Calu3 (cell line): ENCODE measurements around the gene CYP3A4. TPM values are rescaled to one million over a fixed set of nuclear protein-coding genes. Genes with fewer than 3 reads are reported as not detected.
"Not testable (repeated sequence)": the region's sequence is repeated elsewhere in the genome, so short reads cannot be mapped to it uniquely, and the experiment has no call there.

Source experiments
- BruUV-seq: library from RNA; stranded (reverse); fragments of 400-500 nt; replicated peaks from 2 replicates; lab custom pipeline; 2021; lab: Mats Ljungman, UMichigan
- CTCF ChIA-PET: fragments of 300-600 bp; sonication (Branson Sonifier 250); formaldehyde crosslinking; loops from one replicate; lab custom pipeline; 2022; ENCODE audit warnings: antibody characterized with exemption; lab: Charles Lee
- DNase-seq: peaks from one replicate; pipeline ENCODE4 v3.0.0; 2022
- H3K27ac Mint-ChIP-seq: one replicate; pipeline ENCODE4 v1.8.0; 2022; ENCODE audit warnings: mixed read lengths; ENCODE audit not compliant: unreplicated experiment
- H3K27me3 Mint-ChIP-seq: one replicate; pipeline ENCODE4 v1.8.0; 2022; ENCODE audit warnings: mixed read lengths; ENCODE audit not compliant: unreplicated experiment
- H3K36me3 Mint-ChIP-seq: one replicate; pipeline ENCODE4 v1.8.0; 2022; ENCODE audit warnings: mild to moderate bottlenecking, moderate library complexity, mixed read lengths; ENCODE audit not compliant: insufficient read depth, unreplicated experiment
- H3K4me1 Mint-ChIP-seq: one replicate; pipeline ENCODE4 v1.8.0; 2022; ENCODE audit warnings: mild to moderate bottlenecking, low read depth, mixed read lengths; ENCODE audit not compliant: unreplicated experiment
- H3K4me3 Mint-ChIP-seq: one replicate; pipeline ENCODE4 v1.8.0; 2022; ENCODE audit warnings: mild to moderate bottlenecking, low read depth, moderate library complexity, mixed read lengths; ENCODE audit not compliant: unreplicated experiment
- H3K9me3 Mint-ChIP-seq: one replicate; pipeline ENCODE4 v1.8.0; 2022; ENCODE audit warnings: low read depth, mixed read lengths; ENCODE audit not compliant: unreplicated experiment
- intact Hi-C: fragments of 100-400 bp; cut with micrococcal nuclease; formaldehyde crosslinking; loops from one replicate; pipeline ENCODE4 v1.10.0; 2022; ENCODE audit not compliant: unreplicated experiment
- total RNA-seq: library from RNA; stranded (reverse); gene quantifications from 2 replicates; pipeline ENCODE4 v1.2.3, GENCODE V29; 2022
- TF ChIP-seq, protein P1 (sequence below): fragments of 200-600 bp; IDR thresholded peaks from one replicate; pipeline ENCODE4 v1.8.0; 2022; ENCODE audit warnings: antibody characterized with exemption; ENCODE audit not compliant: unreplicated experiment

CYP3A4 gene
- total RNA-seq, 1 experiment from 2014 or later, result not detected

DNA sequence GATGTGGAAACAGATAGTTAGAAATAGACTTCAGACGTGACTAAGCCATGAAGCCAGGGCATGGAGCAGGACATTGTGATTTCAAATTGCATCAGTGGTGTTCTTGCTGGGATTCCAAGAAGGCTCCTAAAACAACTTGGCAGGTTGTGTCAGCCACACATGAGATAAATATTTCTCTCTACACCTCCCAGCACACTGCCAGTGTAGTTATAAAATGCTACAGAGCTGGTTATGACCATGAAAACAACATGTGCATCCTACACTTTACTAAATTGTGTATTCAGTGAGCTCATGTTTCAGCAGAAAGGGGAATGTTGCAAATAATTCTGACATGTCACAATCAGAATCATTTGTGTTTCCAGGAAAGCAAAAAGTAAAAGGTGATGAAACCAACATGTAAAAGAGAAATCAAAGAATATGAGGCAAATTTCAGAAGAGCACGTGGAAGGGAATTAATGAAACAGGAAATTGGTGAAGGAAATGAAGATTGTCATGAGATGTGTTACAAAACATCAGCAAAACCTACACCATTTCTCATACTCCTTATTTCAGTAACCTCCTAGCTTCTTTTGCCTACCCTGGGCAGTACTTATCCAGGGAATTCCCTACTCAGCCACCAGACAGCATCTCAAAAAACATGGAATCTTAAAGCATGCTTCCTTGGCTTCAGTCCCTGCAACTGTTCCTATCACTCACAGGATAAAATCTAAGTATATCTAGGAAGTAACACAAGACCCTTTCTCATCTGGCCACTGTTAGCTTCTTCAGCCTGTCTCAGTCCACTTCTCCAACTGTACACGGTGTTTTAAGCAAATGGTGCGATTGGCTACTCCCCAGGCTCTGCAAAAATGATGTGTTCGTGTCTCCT, 43.2 kb downstream of the CYP3A4 start:
- CTCF ChIA-PET, result no interaction called here
- no peak overlapping the region for H3K27ac Mint-ChIP-seq
- no TSS peak for BruUV-seq
- no peaks in the 10 kb centered on the region for H3K27me3 Mint-ChIP-seq
- TF ChIP-seq, protein P1, sequence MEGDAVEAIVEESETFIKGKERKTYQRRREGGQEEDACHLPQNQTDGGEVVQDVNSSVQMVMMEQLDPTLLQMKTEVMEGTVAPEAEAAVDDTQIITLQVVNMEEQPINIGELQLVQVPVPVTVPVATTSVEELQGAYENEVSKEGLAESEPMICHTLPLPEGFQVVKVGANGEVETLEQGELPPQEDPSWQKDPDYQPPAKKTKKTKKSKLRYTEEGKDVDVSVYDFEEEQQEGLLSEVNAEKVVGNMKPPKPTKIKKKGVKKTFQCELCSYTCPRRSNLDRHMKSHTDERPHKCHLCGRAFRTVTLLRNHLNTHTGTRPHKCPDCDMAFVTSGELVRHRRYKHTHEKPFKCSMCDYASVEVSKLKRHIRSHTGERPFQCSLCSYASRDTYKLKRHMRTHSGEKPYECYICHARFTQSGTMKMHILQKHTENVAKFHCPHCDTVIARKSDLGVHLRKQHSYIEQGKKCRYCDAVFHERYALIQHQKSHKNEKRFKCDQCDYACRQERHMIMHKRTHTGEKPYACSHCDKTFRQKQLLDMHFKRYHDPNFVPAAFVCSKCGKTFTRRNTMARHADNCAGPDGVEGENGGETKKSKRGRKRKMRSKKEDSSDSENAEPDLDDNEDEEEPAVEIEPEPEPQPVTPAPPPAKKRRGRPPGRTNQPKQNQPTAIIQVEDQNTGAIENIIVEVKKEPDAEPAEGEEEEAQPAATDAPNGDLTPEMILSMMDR, result no peak
- peaks cover 3% of the 10 kb centered on the region for H3K9me3 Mint-ChIP-seq
- no peaks in the 10 kb centered on the region for H3K36me3 Mint-ChIP-seq
- DNase-seq, result no peak
- no peaks in the 10 kb centered on the region for H3K4me1 Mint-ChIP-seq
- no peak overlapping the region for H3K4me3 Mint-ChIP-seq
- intact Hi-C loops, result no loop called here

DNA sequence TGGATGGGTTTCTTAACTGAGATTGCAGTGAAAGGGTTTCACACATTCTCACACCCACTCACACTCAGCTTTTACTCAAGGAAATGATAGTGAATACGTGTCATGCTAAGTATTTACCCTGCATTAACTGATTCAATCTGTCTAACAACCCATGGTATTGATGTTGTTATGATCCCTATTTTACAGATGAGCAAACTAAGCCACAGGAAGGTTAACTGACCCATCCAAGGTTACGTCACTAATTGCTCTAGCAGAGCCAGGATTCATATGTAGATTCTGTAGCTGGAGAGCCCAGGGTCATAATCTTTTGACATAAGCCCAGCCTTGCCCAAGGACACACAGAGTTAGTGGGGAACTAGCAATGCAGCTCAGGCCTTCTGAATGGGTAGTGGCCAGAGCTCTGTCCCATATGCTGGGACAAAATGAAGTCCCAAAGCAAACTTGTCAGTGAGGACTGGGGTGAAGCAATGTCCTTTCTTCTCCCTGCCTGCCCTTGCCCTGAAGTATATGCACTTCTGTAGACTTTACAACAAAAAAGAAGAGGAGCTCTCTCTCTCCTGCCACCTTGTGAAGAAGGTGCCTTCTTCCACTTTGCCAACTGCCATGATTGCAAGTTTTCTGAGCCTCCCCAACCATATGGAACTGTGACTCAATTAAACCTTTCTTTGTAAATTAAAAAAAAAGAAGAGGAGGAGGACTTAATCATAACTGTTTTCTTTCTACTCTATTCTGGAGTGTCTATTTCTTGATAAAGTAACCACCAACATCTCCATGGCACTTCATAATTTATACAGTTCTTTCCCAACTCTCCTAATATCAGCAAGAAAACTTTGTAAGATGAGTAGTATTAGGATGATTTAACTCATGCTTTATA, 44.0 kb downstream of the CYP3A4 start:
- intact Hi-C loops, result no loop called here
- Mint-ChIP-seq H3K4me1 (no peaks in the 10 kb centered on the region), H3K9me3 (peaks cover 3% of the 10 kb centered on the region), H3K27me3 (no peaks in the 10 kb centered on the region), H3K4me3 (no peak overlapping the region), H3K27ac (no peak overlapping the region), H3K36me3 (no peaks in the 10 kb centered on the region)
- TF ChIP-seq, protein P1, result no peak
- DNase-seq, result no peak
- no TSS peak for BruUV-seq
- CTCF ChIA-PET, result no interaction called here

DNA sequence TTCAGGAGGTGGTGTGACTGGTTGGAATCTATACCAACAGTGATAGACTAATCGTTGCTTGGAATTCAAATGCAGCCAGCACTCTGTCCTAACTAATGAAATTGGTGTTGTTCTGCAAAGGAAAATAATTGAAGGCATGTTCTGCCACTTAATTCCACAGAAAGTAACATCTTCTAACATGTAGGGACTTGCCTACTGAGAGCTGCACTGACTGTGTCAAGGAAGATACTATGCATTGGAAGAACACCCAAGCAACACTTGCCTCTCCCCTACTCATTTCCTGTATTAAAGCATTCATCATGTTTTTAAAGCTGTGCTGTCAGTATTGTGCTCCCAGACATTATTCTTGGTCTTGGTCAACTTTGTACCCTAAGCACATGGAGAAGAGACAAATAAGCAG, 46.3 kb downstream of the CYP3A4 start:
- H3K4me3 Mint-ChIP-seq, result no peak overlapping the region
- no TSS peak for BruUV-seq
- H3K36me3 Mint-ChIP-seq, result no peaks in the 10 kb centered on the region
- H3K27ac Mint-ChIP-seq, result no peak overlapping the region
- no peaks in the 10 kb centered on the region for H3K27me3 Mint-ChIP-seq
- CTCF ChIA-PET, result no interaction called here
- no peaks in the 10 kb centered on the region for H3K4me1 Mint-ChIP-seq
- TF ChIP-seq, protein P1, result no peak
- DNase-seq, result no peak
- intact Hi-C loops, result no loop called here
- no peaks in the 10 kb centered on the region for H3K9me3 Mint-ChIP-seq

DNA sequence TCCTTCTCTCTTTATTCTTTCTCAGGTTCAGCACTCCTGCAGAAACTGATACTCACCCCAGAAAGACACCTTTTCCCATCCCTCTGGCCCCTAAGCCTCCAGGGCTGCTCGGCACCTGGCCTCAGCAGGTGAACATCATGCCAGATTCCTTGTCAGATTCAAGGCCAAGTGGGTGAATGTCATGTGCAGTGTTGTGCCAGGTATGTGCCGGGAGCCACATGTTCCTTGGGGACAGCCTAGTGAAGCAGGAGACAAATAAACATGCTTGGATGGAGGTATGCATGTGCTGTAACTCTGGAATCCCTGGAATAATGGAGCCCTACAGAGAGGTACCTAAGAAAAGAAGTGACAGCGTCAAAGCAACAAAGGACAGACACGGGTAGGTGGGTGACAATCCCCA, 47.3 kb downstream of the CYP3A4 start:
- H3K27me3 Mint-ChIP-seq, BruUV-seq, H3K9me3 Mint-ChIP-seq, H3K4me3 Mint-ChIP-seq, H3K4me1 Mint-ChIP-seq, H3K27ac Mint-ChIP-seq, CTCF ChIA-PET, H3K36me3 Mint-ChIP-seq, intact Hi-C loops, DNase-seq: not testable (repeated sequence)
